ENCODE results near the gene EFCAB9. TPM values are rescaled to one million over a fixed set of nuclear protein-coding genes. Genes with fewer than 3 reads are reported as not detected.

EFCAB9 gene
- polyA plus RNA-seq, 3 donors: not detected

- peaks cover 0 to 2% (median 0%) of the 10 kb centered on the region in 7 donors for H3K9me3 Mint-ChIP-seq
- intact Hi-C loops (cut with micrococcal nuclease): no loop called here
- H3K27me3 Mint-ChIP-seq (ENCODE audit: low read depth in 3 of 3): peaks cover 0 to 1% (median 0%) of the 10 kb centered on the region in 3 donors
These were observed 31.0 kb upstream of the EFCAB9 start for GRCh38 chr5:172162987-172163343.

DNA sequence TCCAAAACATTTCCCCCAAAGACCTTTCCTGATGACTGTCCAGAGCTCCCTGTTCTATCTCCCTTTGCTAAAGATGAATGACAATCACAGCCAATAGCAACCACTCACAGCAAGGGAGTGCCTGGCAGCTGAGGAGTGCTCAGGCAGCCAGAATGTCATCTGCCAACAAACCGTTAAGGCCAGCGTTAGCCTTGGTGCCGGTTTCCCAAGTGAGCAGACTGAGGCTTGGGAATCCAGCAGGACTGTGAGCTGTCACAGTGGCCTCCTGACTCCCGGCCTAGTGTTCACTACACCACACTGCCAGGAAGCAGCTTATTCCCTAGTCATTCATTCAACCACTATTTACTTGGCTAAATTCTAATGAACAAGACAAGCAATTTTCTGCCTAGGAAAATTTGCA is 30.6 kb upstream of the EFCAB9 start:
- Histone ChIP-seq H3K27me3 (ENCODE audit: control insufficient read depth in 2 of 2, insufficient read depth in 2 of 2, low read length in 2 of 2) (no peaks in the 10 kb centered on the region), H4K20me1 (ENCODE audit: insufficient read depth, low read length) (peaks cover 100% of the 10 kb centered on the region), H3K4me3 (replicated peaks in 1 of 3; ENCODE audit: low read depth in 2 of 3, low read length in 3 of 3) (no peak overlapping the region), H3K9me3 (replicated peaks in 1 of 2; ENCODE audit: control insufficient read depth in 1 of 2, insufficient read depth in 1 of 2, low read length in 2 of 2) (no peaks in the 10 kb centered on the region), H3K4me1 (ENCODE audit: control insufficient read depth in 1 of 2, insufficient read depth in 2 of 2, low read length in 2 of 2) (peaks cover 24 to 62% of the 10 kb centered on the region in 2 donors), H3K79me2 (ENCODE audit: insufficient read depth, low read length) (peaks cover 100% of the 10 kb centered on the region), H3K36me3 (replicated peaks in 1 of 2; ENCODE audit: control insufficient read depth in 1 of 2, insufficient read depth in 2 of 2, low read length in 2 of 2) (peaks cover 10 to 75% of the 10 kb centered on the region in 2 donors), H3K27ac (ENCODE audit: low read depth in 1 of 2, low read length in 2 of 2) (peak overlapping the region in 1 of 2 donors; percentile 68), H2AFZ (ENCODE audit: insufficient read depth, low read depth, low read length, poor library complexity, severe bottlenecking) (no peak overlapping the region), H3K4me2 (replicated peaks; ENCODE audit: extremely low read depth, low read length, poor library complexity, severe bottlenecking) (no peak overlapping the region), H3K9ac (ENCODE audit: insufficient read depth, low read length, poor library complexity, severe bottlenecking) (no peak overlapping the region)
- DNase-seq: no peak
- WGBS (ENCODE audit: insufficient coverage): 71% methylated on average over 3 of the region's 4 CpGs
- peaks cover 47 to 57% of the 10 kb centered on the region in 2 donors for H3K36me3 Mint-ChIP-seq
- peaks cover 63% of the 10 kb centered on the region for H3K4me1 Mint-ChIP-seq
- intact Hi-C loops (cut with micrococcal nuclease): no loop called here
- no peak overlapping the region for H3K4me3 Mint-ChIP-seq
- peaks cover 0 to 1% (median 0%) of the 10 kb centered on the region in 3 donors for H3K27me3 Mint-ChIP-seq (ENCODE audit: low read depth in 3 of 3)
- peaks cover 0 to 2% (median 0%) of the 10 kb centered on the region in 7 donors for H3K9me3 Mint-ChIP-seq
- TF ChIP-seq, protein P1, sequence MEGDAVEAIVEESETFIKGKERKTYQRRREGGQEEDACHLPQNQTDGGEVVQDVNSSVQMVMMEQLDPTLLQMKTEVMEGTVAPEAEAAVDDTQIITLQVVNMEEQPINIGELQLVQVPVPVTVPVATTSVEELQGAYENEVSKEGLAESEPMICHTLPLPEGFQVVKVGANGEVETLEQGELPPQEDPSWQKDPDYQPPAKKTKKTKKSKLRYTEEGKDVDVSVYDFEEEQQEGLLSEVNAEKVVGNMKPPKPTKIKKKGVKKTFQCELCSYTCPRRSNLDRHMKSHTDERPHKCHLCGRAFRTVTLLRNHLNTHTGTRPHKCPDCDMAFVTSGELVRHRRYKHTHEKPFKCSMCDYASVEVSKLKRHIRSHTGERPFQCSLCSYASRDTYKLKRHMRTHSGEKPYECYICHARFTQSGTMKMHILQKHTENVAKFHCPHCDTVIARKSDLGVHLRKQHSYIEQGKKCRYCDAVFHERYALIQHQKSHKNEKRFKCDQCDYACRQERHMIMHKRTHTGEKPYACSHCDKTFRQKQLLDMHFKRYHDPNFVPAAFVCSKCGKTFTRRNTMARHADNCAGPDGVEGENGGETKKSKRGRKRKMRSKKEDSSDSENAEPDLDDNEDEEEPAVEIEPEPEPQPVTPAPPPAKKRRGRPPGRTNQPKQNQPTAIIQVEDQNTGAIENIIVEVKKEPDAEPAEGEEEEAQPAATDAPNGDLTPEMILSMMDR (IDR thresholded peaks at IDR 0.05): no peak
- H3K27ac Mint-ChIP-seq: peak overlapping the region in 6 of 7 donors; percentile 4 to 67 (median 27)

More at GRCh38 chr5:172162987-172163343, 31.0 kb upstream of the EFCAB9 start:
- Histone ChIP-seq H3K27ac (ENCODE audit: low read depth in 1 of 2, low read length in 2 of 2) (peak overlapping the region in 1 of 2 donors; percentile 68), H3K9ac (ENCODE audit: insufficient read depth, low read length, poor library complexity, severe bottlenecking) (no peak overlapping the region), H3K27me3 (ENCODE audit: control insufficient read depth in 2 of 2, insufficient read depth in 2 of 2, low read length in 2 of 2) (no peaks in the 10 kb centered on the region), H2AFZ (ENCODE audit: insufficient read depth, low read depth, low read length, poor library complexity, severe bottlenecking) (no peak overlapping the region), H3K4me3 (replicated peaks in 1 of 3; ENCODE audit: low read depth in 2 of 3, low read length in 3 of 3) (no peak overlapping the region), H3K4me1 (ENCODE audit: control insufficient read depth in 1 of 2, insufficient read depth in 2 of 2, low read length in 2 of 2) (peaks cover 24 to 58% of the 10 kb centered on the region in 2 donors), H3K4me2 (replicated peaks; ENCODE audit: extremely low read depth, low read length, poor library complexity, severe bottlenecking) (no peak overlapping the region), H3K79me2 (ENCODE audit: insufficient read depth, low read length) (peaks cover 100% of the 10 kb centered on the region), H4K20me1 (ENCODE audit: insufficient read depth, low read length) (peaks cover 100% of the 10 kb centered on the region), H3K9me3 (replicated peaks in 1 of 2; ENCODE audit: control insufficient read depth in 1 of 2, insufficient read depth in 1 of 2, low read length in 2 of 2) (no peaks in the 10 kb centered on the region), H3K36me3 (replicated peaks in 1 of 2; ENCODE audit: control insufficient read depth in 1 of 2, insufficient read depth in 2 of 2, low read length in 2 of 2) (peaks cover 10 to 75% of the 10 kb centered on the region in 2 donors)
- TF ChIP-seq, protein P1 (IDR thresholded peaks at IDR 0.05): no peak
- Mint-ChIP-seq H3K36me3 (peaks cover 46 to 58% of the 10 kb centered on the region in 2 donors), H3K4me3 (no peak overlapping the region), H3K27ac (peak overlapping the region; percentile 4 to 67 (median 33)), H3K4me1 (peaks cover 59% of the 10 kb centered on the region)
- 42% methylated on average over 2 of the region's 5 CpGs for WGBS (ENCODE audit: insufficient coverage)
- DNase-seq: no peak

All from CD14-positive monocyte (primary cell).